Heart left ventricle (tissue), 16 donors: ENCODE measurements around the gene RAB28. TPM values are rescaled to one million over a fixed set of nuclear protein-coding genes. Genes with fewer than 3 reads are reported as not detected.

ENCODE experiments used
- ATAC-seq, 4 donors: fragments of 200-7000 bp; cut with Tn5 transposase; one replicate each; pipeline ENCODE4 v1.9.1; 2020 to 2022; ENCODE audit warnings: moderate library complexity in 4 of 4, mild to moderate bottlenecking in 3 of 4, moderate number of reproducible peaks in 1 of 4
- DNase-seq, 5 donors: peaks; one replicate each; pipeline ENCODE4 v3.0.0-alpha.2; 2020
- H3K27ac ChIP-seq, 12 donors: fragments of 200-600 bp; sonication (generic) in 4 of 12; one replicate each; pipeline versions ENCODE4 v1.5.0 to v1.8.0; 2016 to 2022; ENCODE audit warnings: mild to moderate bottlenecking in 2 of 12
- H3K27me3 ChIP-seq, 9 donors: fragments of 200-600 bp; sonication (generic) in 2 of 9; one replicate each; pipeline versions ENCODE4 v1.5.1 to v1.8.0; 2016 to 2022; ENCODE audit warnings: mild to moderate bottlenecking in 3 of 9
- H3K36me3 ChIP-seq, 9 donors: fragments of 200-600 bp; sonication (generic) in 2 of 9; one replicate each; pipeline versions ENCODE4 v1.5.0 to v1.8.0; 2018 to 2022; ENCODE audit warnings: mild to moderate bottlenecking in 2 of 9
- H3K4me1 ChIP-seq, 12 donors: fragments of 200-600 bp; sonication (generic) in 4 of 12; one replicate each; pipeline versions ENCODE4 v1.5.0 to v1.8.0; 2016 to 2022; ENCODE audit warnings: mild to moderate bottlenecking in 3 of 12
- H3K4me3 ChIP-seq, 12 donors: fragments of 200-600 bp; sonication (generic) in 4 of 12; one replicate each; pipeline versions ENCODE4 v1.5.0 to v1.8.0; 2017 to 2022; ENCODE audit warnings: mild to moderate bottlenecking in 9 of 12, moderate library complexity in 4 of 12
- H3K9me3 ChIP-seq, 12 donors: fragments of 200-600 bp; sonication (generic) in 4 of 12; one replicate each; pipeline versions ENCODE4 v1.5.0 to v1.8.0; 2016 to 2022; ENCODE audit warnings: mild to moderate bottlenecking in 1 of 12
- CTCF ChIP-seq, 12 donors: fragments of 200-600 bp; sonication (generic) in 4 of 12; IDR thresholded peaks; one replicate each; pipeline versions ENCODE4 v1.5.0 to v1.8.0; 2018 to 2022; ENCODE audit warnings: antibody characterized with exemption in 12 of 12, mild to moderate bottlenecking in 5 of 12
- POLR2A ChIP-seq, 2 donors: fragments of 450-650 bp; IDR thresholded peaks; one replicate each; pipeline ENCODE4 v1.6.1; 2017; ENCODE audit warnings: antibody characterized with exemption in 2 of 2, mild to moderate bottlenecking in 2 of 2, moderate library complexity in 2 of 2
- WGBS, 4 donors: extraction: QIAGEN DNeasy Blood & Tissue Kit in 2 of 4; methylation state at CpG; one replicate each; pipeline versions ENCODE4 v1.1.5 to v1.1.7; 2013 to 2018; 5-methylcytosine and 5-hydroxymethylcytosine counted together
- intact Hi-C, 10 donors: fragments of 100-400 bp; cut with DNase I; formaldehyde crosslinking; loops; one replicate each; pipeline versions ENCODE4 v1.11.1 to v1.14.2; 2022
- polyA plus RNA-seq, 2 donors: library from polyadenylated mRNA; stranded (reverse); fragments of 200-250 nt; gene quantifications; one replicate each; pipeline ENCODE4 v1.2.3, GENCODE V29; 2013
- total RNA-seq, 9 donors: library from RNA; depleted of rRNA in 2 of 9; stranded (reverse); fragments of >200 nt in 2 of 9; fragmentation: NEBNext Ultra II Directional in 3 of 9; extraction: Animal tissue kit (Norgen Biotek cat#: 25700) in 3 of 9; gene quantifications; one replicate each; pipeline versions ENCODE4 v1.1.0 to v1.2.4, GENCODE V29; 2016 to 2023
- donor health status: ischemic (EF 13 %, LVEDD 7.1; RV severe dilation, severe dysfunction).
- donor health status: healthy with polysubstance abuse.
- donor health status: DM: no; HTN: yes; CAD: no.
- donor health status: DM: no; HTN: no; CAD: no.
- donor health status: ischemic (EF 25% LVEDD 6.9; RV normal size, moderate dysfunction).
- donor health status: ischemic (EF 25% LVEDD 5.7; RV mildly dilated, moderate dysfunction).
- donor health status: healthy.
- donor health status: DM: yes; HTN: yes; CAD: no.
- donor health status: ischemic (EF 35%, LVEDD 5.7; RV mildly dilated, moderate dysfunction).
- donor health status: nonischemic (EF 11% LVEDD 7.7; RV severe dilation, severe dysfunction).
- donor health status: DM: yes; HTN: yes; CAD: no.
- donor health status: PGD.
- donor health status: ischemic (EF 29% LVEDD 5.4; RV normal size, mild dysfunction).
- donor health status: nonischemic (EF 23%, LVEDD 6.1; RV moderate dilation, normal function).

Gene RAB28
- total and polyA plus RNA-seq, 11 donors = 11.5 to 31.1 (median 17.9) TPM

- no peak for DNase-seq
- intact Hi-C loops = no loop called here
- H3K9me3 ChIP-seq = peaks cover 0 to 7% (median 0%) of the 10 kb centered on the region in 12 donors
- H3K4me1 ChIP-seq = peaks cover 0 to 5% (median 0%) of the 10 kb centered on the region in 12 donors
- WGBS, 4 donors = 98 to 100% (median 99%) methylated on average over 1 of the region's 1 CpG
- no peaks in the 10 kb centered on the region for H3K27me3 ChIP-seq
- no peak overlapping the region for H3K27ac ChIP-seq
- H3K4me3 ChIP-seq = no peak overlapping the region
- TF ChIP-seq CTCF (IDR thresholded peaks at IDR 0.05) = no peak
- TF ChIP-seq POLR2A (IDR thresholded peaks at IDR 0.05) = no peak
- ATAC-seq = peak; percentile 63 to 77 (median 68)
- no peaks in the 10 kb centered on the region for H3K36me3 ChIP-seq
These were observed 124.3 kb downstream of the RAB28 start for GRCh38 chr4:13359809-13360208.

GRCh38 chr4:13355111-13355880 is 128.8 kb downstream of the RAB28 start:
- DNase-seq (no peak), ATAC-seq (peak in 2 of 4 donors; percentile 14 to 16)
- peaks cover 0 to 5% (median 0%) of the 10 kb centered on the region in 12 donors for H3K4me1 ChIP-seq
- H3K4me3 ChIP-seq = no peak overlapping the region
- peaks cover 0 to 6% (median 0%) of the 10 kb centered on the region in 9 donors for H3K36me3 ChIP-seq
- TF ChIP-seq CTCF (IDR thresholded peaks at IDR 0.05) (no peak), POLR2A (IDR thresholded peaks at IDR 0.05) (no peak)
- peaks cover 0 to 25% (median 0%) of the 10 kb centered on the region in 12 donors for H3K9me3 ChIP-seq
- no peak overlapping the region for H3K27ac ChIP-seq
- intact Hi-C loops = no loop called here
- WGBS, 4 donors = 69 to 79% (median 76%) methylated on average over 7 of the region's 7 CpGs
- no peaks in the 10 kb centered on the region for H3K27me3 ChIP-seq

- 95 to 98% (median 97%) methylated on average over 3 of the region's 3 CpGs for WGBS, 4 donors
These were observed 135.0 kb downstream of the RAB28 start for GRCh38 chr4:13349096-13349495.

More at GRCh38 chr4:13349096-13349495, 135.0 kb downstream of the RAB28 start:
- TF ChIP-seq POLR2A (IDR thresholded peaks at IDR 0.05) (no peak), CTCF (IDR thresholded peaks at IDR 0.05) (no peak)
- Histone ChIP-seq H3K9me3 (peaks cover 0 to 19% (median 0%) of the 10 kb centered on the region in 12 donors), H3K27ac (no peak overlapping the region), H3K27me3 (no peaks in the 10 kb centered on the region), H3K4me1 (no peaks in the 10 kb centered on the region), H3K4me3 (no peak overlapping the region), H3K36me3 (peaks cover 0 to 6% (median 0%) of the 10 kb centered on the region in 9 donors)
- no peak for DNase-seq
- intact Hi-C loops = no loop called here
- ATAC-seq = no peak
